ENCODE data around the gene IFT27. TPM values are rescaled to one million over a fixed set of nuclear protein-coding genes. Genes with fewer than 3 reads are reported as not detected.

Gene IFT27
- total RNA-seq, 1 donor from 2014 or later = 31.2 TPM

GRCh38 chr22:36730176-36730858 lies 45.6 kb downstream of the IFT27 start:
- H3K4me3 ChIP-seq = no peak overlapping the region
- no peak for TF ChIP-seq CTCF (IDR thresholded peaks at IDR 0.05; ENCODE audit: borderline replicate concordance)
- no peak overlapping the region for H3K27ac ChIP-seq (replicated peaks)
- no peaks in the 10 kb centered on the region for H3K4me1 ChIP-seq
- peaks cover 90% of the 10 kb centered on the region for H3K27me3 ChIP-seq (ENCODE audit: low read depth)
- DNase-seq = no peak
- H3K9me3 ChIP-seq (replicated peaks) = no peaks in the 10 kb centered on the region
- intact Hi-C loops (cut with micrococcal nuclease) = no loop called here
- H3K36me3 ChIP-seq = no peaks in the 10 kb centered on the region

GRCh38 chr22:36729321-36729720 lies 46.6 kb downstream of the IFT27 start:
- no peak overlapping the region for H3K27ac ChIP-seq (replicated peaks)
- intact Hi-C loops (cut with micrococcal nuclease) = no loop called here
- H3K4me3 ChIP-seq = no peak overlapping the region
- H3K36me3 ChIP-seq = no peaks in the 10 kb centered on the region
- peaks cover 90% of the 10 kb centered on the region for H3K27me3 ChIP-seq (ENCODE audit: low read depth)
- no peaks in the 10 kb centered on the region for H3K9me3 ChIP-seq (replicated peaks)
- TF ChIP-seq CTCF (IDR thresholded peaks at IDR 0.05; ENCODE audit: borderline replicate concordance) = no peak
- DNase-seq = no peak
- H3K4me1 ChIP-seq = no peaks in the 10 kb centered on the region

DNA sequence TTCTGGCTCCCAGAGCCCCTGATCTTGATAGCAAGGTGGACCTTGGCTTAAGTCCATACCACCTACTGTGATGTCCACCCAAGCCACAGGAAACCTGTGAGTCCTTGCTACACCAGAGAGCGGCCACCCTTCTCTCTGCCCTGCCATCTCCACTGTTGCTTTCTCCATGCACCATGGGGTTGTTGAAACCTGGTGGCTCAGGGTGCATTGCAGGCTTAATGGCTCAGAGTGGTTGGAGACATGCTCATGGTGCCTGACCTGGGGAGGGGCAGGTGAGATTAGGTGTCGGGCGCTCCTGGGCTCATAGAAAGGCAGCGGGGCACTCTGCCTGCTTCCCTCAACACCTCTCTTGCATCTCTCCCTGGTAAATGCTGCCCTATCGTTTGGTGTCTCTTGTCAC lies 47.4 kb downstream of the IFT27 start:
- Histone ChIP-seq H3K4me3 (no peak overlapping the region), H3K27me3 (ENCODE audit: low read depth) (peaks cover 90% of the 10 kb centered on the region), H3K4me1 (no peaks in the 10 kb centered on the region), H3K27ac (replicated peaks) (no peak overlapping the region), H3K36me3 (no peaks in the 10 kb centered on the region), H3K9me3 (replicated peaks) (no peaks in the 10 kb centered on the region)
- no peak for DNase-seq
- intact Hi-C loops (cut with micrococcal nuclease) = no loop called here
- no peak for TF ChIP-seq CTCF (IDR thresholded peaks at IDR 0.05; ENCODE audit: borderline replicate concordance)

GRCh38 chr22:36727927-36728488 lies 47.9 kb downstream of the IFT27 start:
- H3K4me1 ChIP-seq = no peaks in the 10 kb centered on the region
- no peak for TF ChIP-seq CTCF (IDR thresholded peaks at IDR 0.05; ENCODE audit: borderline replicate concordance)
- H3K27ac ChIP-seq (replicated peaks) = no peak overlapping the region
- H3K27me3 ChIP-seq (ENCODE audit: low read depth) = peaks cover 90% of the 10 kb centered on the region
- no peaks in the 10 kb centered on the region for H3K36me3 ChIP-seq
- H3K4me3 ChIP-seq = no peak overlapping the region
- no peaks in the 10 kb centered on the region for H3K9me3 ChIP-seq (replicated peaks)
- no peak for DNase-seq
- intact Hi-C loops (cut with micrococcal nuclease) = no loop called here

GRCh38 chr22:36727110-36727509 lies 48.8 kb downstream of the IFT27 start:
- no peak overlapping the region for H3K4me3 ChIP-seq
- no peaks in the 10 kb centered on the region for H3K36me3 ChIP-seq
- no peak for TF ChIP-seq CTCF (IDR thresholded peaks at IDR 0.05; ENCODE audit: borderline replicate concordance)
- DNase-seq = no peak
- intact Hi-C loops (cut with micrococcal nuclease) = no loop called here
- H3K27me3 ChIP-seq (ENCODE audit: low read depth) = peaks cover 90% of the 10 kb centered on the region
- H3K4me1 ChIP-seq = no peaks in the 10 kb centered on the region
- H3K27ac ChIP-seq (replicated peaks) = no peak overlapping the region
- no peaks in the 10 kb centered on the region for H3K9me3 ChIP-seq (replicated peaks)
